BLaER1 (cell line): ENCODE results near the gene SH2B2.
A peak's percentile ranks its signal among the peaks of the same experiment; 100 is the strongest.

Experiments used
- H3K27ac ChIP-seq: shearing (Covaris generic); formaldehyde crosslinking; 2 replicates; pipeline ENCODE4 v1.8.1; 2022
- H3K27me3 ChIP-seq: shearing (Covaris generic); formaldehyde crosslinking; 2 replicates; pipeline ENCODE4 v1.8.1; 2022
- H3K36me3 ChIP-seq: shearing (Covaris generic); formaldehyde crosslinking; 2 replicates; pipeline ENCODE4 v1.8.1; 2022
- H3K4me1 ChIP-seq: shearing (Covaris generic); formaldehyde crosslinking; 2 replicates; pipeline ENCODE4 v1.8.1; 2022
- H3K4me2 ChIP-seq: shearing (Covaris generic); formaldehyde crosslinking; 2 replicates; pipeline ENCODE4 v1.8.1; 2022
- H3K4me3 ChIP-seq: shearing (Covaris generic); formaldehyde crosslinking; 2 replicates; pipeline ENCODE4 v1.8.1; 2022
- H3K9ac ChIP-seq: shearing (Covaris generic); formaldehyde crosslinking; 2 replicates; pipeline ENCODE4 v1.8.1; 2022
- H3K9me3 ChIP-seq: shearing (Covaris generic); formaldehyde crosslinking; 2 replicates; pipeline ENCODE4 v1.8.1; 2022
- H4K20me1 ChIP-seq: shearing (Covaris generic); formaldehyde crosslinking; 2 replicates; pipeline ENCODE4 v1.8.1; 2022
- Cebpa-rat ChIP-seq: shearing (Covaris generic); IDR thresholded peaks from 2 replicates; pipeline ENCODE4 v1.8.1; 2022

The SH2B2 gene

DNA sequence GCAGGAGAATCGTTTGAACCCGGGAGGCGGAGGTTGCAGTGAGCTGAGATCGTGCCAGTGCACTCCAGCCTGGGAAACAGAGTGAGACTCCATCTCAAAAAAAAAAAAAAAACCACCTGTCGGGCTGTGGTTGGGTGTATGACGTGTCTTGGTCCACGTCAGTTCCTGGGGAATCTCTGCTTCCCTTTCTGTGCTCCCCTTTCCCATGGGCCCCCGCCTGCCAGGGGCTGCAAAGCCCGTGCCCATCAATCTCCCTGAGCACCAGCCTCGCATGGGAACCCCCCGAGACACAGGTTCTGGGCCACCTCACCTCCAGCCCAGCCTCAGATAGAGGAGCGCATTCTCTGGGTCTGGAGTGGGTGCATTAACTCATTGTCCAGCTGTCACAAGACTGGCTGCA is 2.3 kb upstream of the SH2B2 start:
- peaks cover 40% of the 10 kb centered on the region for H4K20me1 ChIP-seq
- H3K27ac ChIP-seq = no peak overlapping the region
- H3K4me2 ChIP-seq = peak overlapping the region; percentile 98
- no peak for TF ChIP-seq Cebpa-rat
- no peaks in the 10 kb centered on the region for H3K9me3 ChIP-seq
- H3K27me3 ChIP-seq = no peaks in the 10 kb centered on the region; the same call in 1 of the 2 replicates
- H3K4me3 ChIP-seq = no peak overlapping the region; the same call in 1 of the 2 replicates
- no peak overlapping the region for H3K9ac ChIP-seq
- peaks cover 65% of the 10 kb centered on the region for H3K4me1 ChIP-seq
- no peaks in the 10 kb centered on the region for H3K36me3 ChIP-seq

DNA sequence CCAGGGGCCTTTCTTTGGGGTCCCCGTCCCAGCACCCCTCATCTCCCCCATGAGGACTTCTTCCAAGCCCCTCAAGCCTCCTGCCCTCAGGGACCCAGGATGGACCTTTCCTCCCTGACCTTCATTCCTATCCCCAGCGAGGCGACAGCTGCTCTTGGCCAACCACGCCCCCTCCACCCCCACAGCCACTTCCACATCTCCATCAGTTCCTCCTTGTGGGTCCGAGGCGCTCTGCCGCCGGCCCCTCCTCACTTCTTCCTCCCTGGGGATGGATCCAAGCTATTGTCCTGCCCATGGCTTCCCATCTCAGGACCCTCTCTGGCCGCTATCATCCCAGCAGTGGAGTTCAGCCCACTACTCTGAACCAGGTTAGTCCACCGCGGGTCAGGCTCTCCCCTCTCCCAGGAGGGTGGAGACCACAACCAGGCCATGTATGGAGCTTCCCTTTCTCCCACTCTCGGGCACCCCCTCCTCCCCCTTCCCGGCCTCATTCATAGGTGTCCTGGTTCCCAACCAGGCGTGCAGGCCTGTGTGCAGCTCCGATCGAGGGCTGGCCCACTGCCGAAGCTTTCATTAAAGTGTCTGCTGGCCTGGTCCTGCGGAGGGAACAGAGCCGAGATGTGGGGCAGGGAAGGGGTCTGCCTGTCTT is 1.7 kb upstream of the SH2B2 start:
- Histone ChIP-seq H3K27ac (no peak overlapping the region), H3K4me1 (peaks cover 64% of the 10 kb centered on the region), H3K4me3 (peak overlapping the region; percentile 93; the same call in 1 of the 2 replicates), H3K9me3 (no peaks in the 10 kb centered on the region), H3K4me2 (peak overlapping the region; percentile 98), H3K36me3 (no peaks in the 10 kb centered on the region), H3K27me3 (no peaks in the 10 kb centered on the region; the same call in 1 of the 2 replicates), H3K9ac (0 out of 2 replicates have a peak overlapping the region, but pooled peaks have one; percentile 87), H4K20me1 (peaks cover 45% of the 10 kb centered on the region)
- no peak for TF ChIP-seq Cebpa-rat

DNA sequence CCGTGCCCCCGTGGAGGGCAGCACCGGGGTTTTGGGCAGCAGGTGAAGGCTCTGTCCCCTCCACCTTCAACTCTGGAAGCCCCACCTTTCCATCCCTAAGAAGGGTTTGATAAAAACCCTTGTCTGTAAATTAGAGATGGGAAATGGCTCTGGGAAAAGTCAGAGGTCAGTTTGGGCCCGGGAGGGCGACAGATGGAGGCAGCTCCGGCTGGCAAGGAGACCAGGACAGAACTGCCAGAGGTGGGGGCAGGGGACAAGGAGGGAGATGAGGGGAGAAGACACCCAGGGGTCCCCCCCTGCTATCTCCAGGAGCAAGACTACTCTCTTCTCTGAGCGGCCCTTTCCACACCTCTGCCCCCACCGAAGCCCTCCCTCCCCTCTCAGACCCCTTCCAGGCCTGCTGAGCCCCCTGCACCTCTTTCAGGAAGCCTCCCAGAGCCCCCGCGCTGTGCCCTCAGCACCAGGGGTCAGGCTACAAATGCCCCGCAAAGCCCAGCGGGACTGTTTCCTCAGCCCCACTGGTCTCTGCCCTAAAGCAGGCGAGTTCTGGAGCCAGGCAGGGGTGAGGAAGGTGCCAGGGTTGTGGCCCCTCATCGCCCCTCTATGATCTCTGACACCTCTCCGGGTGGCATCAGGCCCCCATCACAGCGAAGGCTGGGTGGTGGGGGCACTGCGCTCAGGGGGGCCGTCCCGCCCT is 980 bp upstream of the SH2B2 start:
- Histone ChIP-seq H3K36me3 (peaks cover 3% of the 10 kb centered on the region; the same call in 1 of the 2 replicates), H3K9me3 (no peaks in the 10 kb centered on the region), H3K27me3 (no peaks in the 10 kb centered on the region; the same call in 1 of the 2 replicates), H4K20me1 (peaks cover 51% of the 10 kb centered on the region), H3K4me3 (peak overlapping the region; percentile 93), H3K4me1 (peaks cover 64% of the 10 kb centered on the region), H3K4me2 (peak overlapping the region; percentile 98), H3K27ac (peak overlapping the region; percentile 92), H3K9ac (peak overlapping the region; percentile 87)
- TF ChIP-seq Cebpa-rat = no peak

DNA sequence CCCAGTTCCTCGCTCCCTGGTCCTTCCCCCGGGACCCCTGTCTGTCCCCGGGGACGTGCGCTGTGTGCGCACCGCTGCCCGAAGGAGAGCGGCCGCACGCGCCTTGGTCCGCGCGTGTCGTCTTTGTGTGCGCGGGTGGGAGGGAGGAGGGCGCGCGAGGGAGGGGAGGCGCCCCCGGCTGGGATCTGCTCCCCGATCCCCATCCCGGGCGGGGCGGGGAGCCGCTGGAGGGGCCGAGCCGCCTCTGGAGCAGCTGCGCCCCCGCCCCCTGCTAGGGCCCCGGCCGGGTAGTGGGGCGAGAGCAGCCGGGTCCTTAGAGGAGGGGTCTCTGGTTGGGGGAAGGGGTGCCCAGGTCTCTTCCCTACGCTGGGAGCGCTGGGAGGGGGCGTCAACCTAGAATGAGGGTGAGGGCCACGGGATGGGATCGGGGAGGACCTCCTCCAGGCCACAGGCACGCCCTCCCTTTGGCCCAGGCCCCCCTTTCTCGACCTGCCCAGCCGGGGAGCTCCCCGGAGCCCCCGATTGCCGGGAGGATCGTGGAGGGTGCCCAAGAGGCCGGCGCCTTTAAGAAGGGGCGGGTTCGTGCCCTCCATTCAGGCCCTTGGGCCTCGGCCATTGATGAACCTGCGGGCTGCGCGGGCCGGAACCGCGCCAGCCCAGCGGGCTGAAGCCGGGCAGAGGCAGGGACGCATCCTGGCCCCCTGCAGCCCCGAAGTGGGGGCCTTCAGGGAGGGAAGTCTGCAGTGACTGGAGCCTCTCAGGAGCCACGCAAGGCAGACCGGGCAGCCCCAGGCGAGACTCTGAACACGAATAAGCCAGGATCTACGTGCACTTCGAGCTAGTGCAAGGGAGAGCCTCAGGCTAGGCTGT is 678 bp downstream of the SH2B2 start:
- Histone ChIP-seq H3K36me3 (peaks cover 15% of the 10 kb centered on the region; the same call in 1 of the 2 replicates), H3K9ac (peak overlapping the region; percentile 87), H3K4me2 (peak overlapping the region; percentile 100), H3K27me3 (no peaks in the 10 kb centered on the region; the same call in 1 of the 2 replicates), H3K9me3 (no peaks in the 10 kb centered on the region), H3K4me1 (peaks cover 77% of the 10 kb centered on the region), H3K4me3 (peak overlapping the region; percentile 93), H4K20me1 (peaks cover 68% of the 10 kb centered on the region), H3K27ac (peak overlapping the region; percentile 84)
- TF ChIP-seq Cebpa-rat = no peak

DNA sequence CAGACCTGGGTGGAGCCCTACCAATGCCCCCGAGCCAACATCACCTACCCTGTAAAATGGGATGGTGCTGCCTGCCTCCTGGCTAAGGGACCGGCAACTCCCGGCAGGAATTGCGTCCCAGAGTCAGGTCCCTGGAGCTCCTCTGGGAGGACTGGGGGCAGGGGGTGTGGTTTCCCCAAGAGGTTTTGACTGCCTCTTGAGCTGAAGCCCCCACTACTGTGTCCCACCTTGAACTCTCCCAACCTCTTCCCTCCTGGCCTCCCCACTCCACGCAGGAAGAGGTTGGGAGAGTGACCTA is 1.3 kb downstream of the SH2B2 start:
- peak overlapping the region; percentile 100 for H3K4me2 ChIP-seq
- peaks cover 83% of the 10 kb centered on the region for H3K4me1 ChIP-seq
- H3K27me3 ChIP-seq = no peaks in the 10 kb centered on the region; the same call in 1 of the 2 replicates
- no peak for TF ChIP-seq Cebpa-rat
- H3K4me3 ChIP-seq = peak overlapping the region; percentile 93
- H3K9ac ChIP-seq = peak overlapping the region; percentile 87
- H3K36me3 ChIP-seq = peaks cover 15% of the 10 kb centered on the region; the same call in 1 of the 2 replicates
- H3K27ac ChIP-seq = peak overlapping the region; percentile 84
- H4K20me1 ChIP-seq = peaks cover 74% of the 10 kb centered on the region
- no peaks in the 10 kb centered on the region for H3K9me3 ChIP-seq

DNA sequence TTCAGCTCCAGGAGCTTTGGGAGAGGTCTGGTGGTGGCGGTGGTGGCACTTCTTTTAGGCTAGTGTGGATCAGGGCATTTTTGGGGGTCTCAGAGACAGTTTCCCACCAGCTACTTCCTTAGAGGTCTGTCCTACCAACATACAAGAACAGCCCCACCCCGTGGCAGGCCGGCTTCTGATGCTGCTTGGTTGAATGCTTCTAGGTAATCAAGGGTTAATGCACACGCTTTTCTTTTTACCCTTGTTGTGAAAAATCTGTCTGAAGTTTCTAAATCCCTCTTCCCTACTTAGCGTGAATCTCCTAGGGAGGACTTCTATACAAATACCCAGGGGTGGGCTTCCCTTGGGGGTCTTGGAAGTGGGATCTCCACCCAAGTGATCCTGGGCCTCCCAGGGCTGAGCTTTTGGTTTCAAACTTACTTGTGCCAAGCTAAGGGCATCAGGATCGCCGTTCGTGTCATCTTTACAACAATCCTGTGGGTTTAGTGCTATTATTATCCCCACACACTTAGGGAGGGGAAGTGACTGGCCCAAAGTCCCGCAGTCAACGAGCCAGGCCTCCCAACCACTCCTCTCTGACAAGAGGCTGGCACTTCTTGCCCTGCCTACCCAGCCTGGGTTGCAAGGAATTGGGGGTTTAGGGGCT is 1.7 kb downstream of the SH2B2 start:
- Histone ChIP-seq H3K4me2 (peak overlapping the region; percentile 100), H3K9me3 (no peaks in the 10 kb centered on the region), H3K27ac (peak overlapping the region; percentile 84), H3K9ac (peak overlapping the region; percentile 87), H3K4me1 (peaks cover 83% of the 10 kb centered on the region), H3K4me3 (peak overlapping the region; percentile 93), H3K36me3 (peaks cover 15% of the 10 kb centered on the region; the same call in 1 of the 2 replicates), H4K20me1 (peaks cover 78% of the 10 kb centered on the region), H3K27me3 (no peaks in the 10 kb centered on the region; the same call in 1 of the 2 replicates)
- no peak for TF ChIP-seq Cebpa-rat

DNA sequence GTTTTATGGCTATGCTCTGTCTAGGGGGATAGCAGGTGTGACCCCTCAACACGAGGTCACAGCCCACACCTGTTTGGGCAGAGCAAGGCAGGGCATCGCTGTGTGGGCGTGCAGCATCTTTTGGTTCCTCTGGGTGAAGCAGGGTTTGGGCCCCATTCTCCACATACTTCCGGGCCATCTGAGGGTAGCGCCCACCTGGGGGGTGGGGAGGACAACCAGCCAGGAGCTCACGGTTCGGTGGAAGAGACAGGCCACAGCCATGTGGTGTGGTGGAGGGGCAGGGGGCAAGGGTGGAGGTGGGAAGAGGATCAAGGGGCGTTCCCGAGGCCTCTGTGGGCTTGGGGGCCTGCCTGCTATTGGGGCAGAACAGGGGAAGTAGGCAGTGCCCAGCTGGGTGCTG is 2.4 kb downstream of the SH2B2 start:
- Histone ChIP-seq H3K9me3 (no peaks in the 10 kb centered on the region), H3K4me2 (peak overlapping the region; percentile 100), H4K20me1 (peaks cover 85% of the 10 kb centered on the region), H3K36me3 (peaks cover 15% of the 10 kb centered on the region; the same call in 1 of the 2 replicates), H3K4me3 (peak overlapping the region; percentile 93), H3K9ac (peak overlapping the region; percentile 87), H3K27me3 (no peaks in the 10 kb centered on the region; the same call in 1 of the 2 replicates), H3K27ac (peak overlapping the region; percentile 84), H3K4me1 (peaks cover 83% of the 10 kb centered on the region)
- TF ChIP-seq Cebpa-rat = no peak

DNA sequence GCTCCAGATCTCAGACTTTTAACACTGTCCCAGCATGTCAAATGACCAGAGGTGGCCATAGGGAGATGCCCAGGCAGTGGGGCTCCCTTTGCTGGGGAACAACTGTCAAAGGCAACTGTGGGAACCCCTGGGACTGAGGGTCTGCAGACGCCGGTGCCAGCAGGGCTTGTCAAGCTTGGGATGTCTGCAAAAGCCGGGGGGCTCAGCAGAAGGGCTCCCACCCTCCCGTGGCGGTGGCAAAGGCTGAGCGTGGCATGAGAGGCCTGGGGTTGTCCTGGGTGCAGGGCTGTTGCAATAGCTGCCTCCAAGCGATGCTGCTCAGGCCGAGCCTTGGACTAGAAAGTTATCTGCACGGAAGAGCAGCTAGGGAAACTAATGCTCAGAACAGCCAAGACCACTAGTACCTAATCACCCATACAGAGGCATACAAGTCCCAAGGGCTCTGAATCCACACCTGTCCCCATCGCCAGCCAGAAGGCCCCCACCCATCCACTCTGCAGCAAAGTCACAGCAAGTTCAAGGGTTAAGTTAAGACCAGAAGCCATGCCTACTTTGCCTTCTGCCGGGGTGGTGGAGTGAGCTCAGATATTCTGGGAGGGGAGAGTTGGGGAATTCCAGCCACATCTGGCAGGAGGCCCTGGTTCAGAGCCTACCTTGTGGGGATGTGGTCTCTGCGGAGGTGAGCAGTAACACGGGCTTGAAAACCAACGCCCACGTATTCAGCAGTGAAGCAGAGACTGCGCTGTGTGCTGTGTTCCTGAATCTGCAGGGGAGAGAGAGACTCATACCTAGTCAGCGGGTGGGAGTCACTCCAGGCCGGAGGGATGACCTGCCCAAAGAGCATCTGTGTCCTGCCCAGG is 4.6 kb downstream of the SH2B2 start:
- peaks cover 15% of the 10 kb centered on the region; the same call in 1 of the 2 replicates for H3K36me3 ChIP-seq
- peaks cover 91% of the 10 kb centered on the region for H4K20me1 ChIP-seq
- peaks cover 83% of the 10 kb centered on the region for H3K4me1 ChIP-seq
- no peaks in the 10 kb centered on the region for H3K27me3 ChIP-seq
- no peak overlapping the region for H3K4me3 ChIP-seq
- no peak overlapping the region for H3K27ac ChIP-seq
- no peaks in the 10 kb centered on the region for H3K9me3 ChIP-seq
- no peak overlapping the region for H3K9ac ChIP-seq
- peak overlapping the region; percentile 9; the same call in 1 of the 2 replicates for H3K4me2 ChIP-seq
- TF ChIP-seq Cebpa-rat = no peak
